HepG2 (cell line): Measurements from ENCODE around the gene SYNGR1. TPM values are rescaled to one million over a fixed set of nuclear protein-coding genes. Genes with fewer than 3 reads are reported as not detected.

Experiments
- ATAC-seq: fragments of 200-7000 bp; cut with Tn5 transposase; 3 replicates; pipeline ENCODE4 v1.9.1; 2020; ENCODE audit warnings: mild to moderate bottlenecking, moderate library complexity
- BruUV-seq: library from RNA; stranded (reverse); fragments of 400-500 nt; replicated peaks from 2 replicates; lab custom pipeline; 2021; lab: Mats Ljungman, UMichigan
- CTCF ChIA-PET: fragments of 300-600 bp; formaldehyde crosslinking; extraction: SDS; loops from one replicate; lab custom pipeline; 2021; ENCODE audit warnings: low total read pairs, inconsistent platforms, low intra/inter-chr PET ratio; lab: Yijun Ruan, JAX
- POLR2A ChIA-PET: fragments of 350-600 bp; sonication (Branson Sonifier 250); formaldehyde crosslinking; loops from one replicate; lab custom pipeline; 2020; ENCODE audit warnings: antibody characterized with exemption, inconsistent platforms; lab: Yijun Ruan, JAX
- DNase-seq: peaks from one replicate; pipeline ENCODE4 v3.0.0-alpha.2; 2015; ENCODE audit warnings: low spot score
- FAIRE-seq: peaks from 3 replicates; lab custom pipeline; 2011; peaks lifted over from hg19 to GRCh38; lab: Jason Lieb, UNC
- H2AFZ ChIP-seq: one replicate; pipeline ENCODE4 v1.6.1; 2011; ENCODE audit warnings: low read length, inconsistent platforms
- H3K27ac ChIP-seq: fragments of 300-600 bp; 3 replicates; pipeline ENCODE4 v1.8.0; 2011; ENCODE audit warnings: mixed run types, mild to moderate bottlenecking, mixed read lengths, low read length, inconsistent platforms; ENCODE audit not compliant: insufficient read depth; ENCODE audit errors: extremely low read length
- H3K27me3 ChIP-seq, 2 experiments: fragments of 200-600 bp in 1 of 2; 2 replicates in 1 of 2; 3 replicates in 1 of 2; pipeline versions ENCODE4 v1.6.0 to v1.8.0; 2011; ENCODE audit warnings: low read length in 2 of 2, mild to moderate bottlenecking in 2 of 2, moderate library complexity in 2 of 2, inconsistent platforms in 1 of 2; ENCODE audit not compliant: insufficient read depth in 2 of 2, control insufficient read depth in 1 of 2
- H3K36me3 ChIP-seq, 2 experiments: fragments of 200-600 bp in 1 of 2; replicated peaks in 1 of 2; 2 replicates in 1 of 2; 3 replicates in 1 of 2; pipeline versions ENCODE4 v1.5.1 to v1.8.0; 2011; ENCODE audit warnings: low read length in 2 of 2, inconsistent platforms in 1 of 2; ENCODE audit not compliant: insufficient read depth in 2 of 2, control insufficient read depth in 1 of 2
- H3K4me1 ChIP-seq: 2 replicates; pipeline ENCODE4 v1.5.1; 2012; ENCODE audit warnings: low read length, inconsistent platforms; ENCODE audit not compliant: insufficient read depth
- H3K4me2 ChIP-seq: 2 replicates; pipeline ENCODE4 v1.6.0; 2011; ENCODE audit warnings: low read depth, low read length, inconsistent platforms
- H3K4me3 ChIP-seq, 3 experiments: fragments of 200-600 bp in 1 of 3; sonication (generic), shearing (Covaris generic) in 1 of 3; replicated peaks in 1 of 3; 2 replicates each; pipeline ENCODE4 v1.5.1; 2011 to 2016; ENCODE audit warnings: low read length in 3 of 3, inconsistent platforms in 2 of 3, low read depth in 2 of 3, mild to moderate bottlenecking in 2 of 3, control low read depth in 1 of 3, mixed read lengths in 1 of 3; ENCODE audit not compliant: insufficient read depth in 1 of 3
- H3K79me2 ChIP-seq: one replicate; pipeline ENCODE4 v1.6.1; 2011; ENCODE audit warnings: low read length, inconsistent platforms; ENCODE audit not compliant: insufficient read depth
- H3K9ac ChIP-seq: 2 replicates; pipeline ENCODE4 v1.6.0; 2011; ENCODE audit warnings: mild to moderate bottlenecking, low read depth, low read length, inconsistent platforms; ENCODE audit not compliant: insufficient read depth
- H3K9me3 ChIP-seq: 2 replicates; pipeline ENCODE4 v1.5.1; 2012; ENCODE audit warnings: mild to moderate bottlenecking, low read length
- H4K20me1 ChIP-seq: 2 replicates; pipeline ENCODE4 v1.6.0; 2011; ENCODE audit warnings: inconsistent platforms, mild to moderate bottlenecking, low read length, moderate library complexity; ENCODE audit not compliant: insufficient read depth
- ATM ChIP-seq: fragments of 450-650 bp; IDR thresholded peaks from 2 replicates; pipeline ENCODE4 v1.7.1; 2017; ENCODE audit warnings: mild to moderate bottlenecking, borderline replicate concordance
- ATRX ChIP-seq: sonication (generic); formaldehyde crosslinking; IDR thresholded peaks from 2 replicates; pipeline ENCODE4 v1.4.0; 2020; ENCODE audit warnings: missing genetic modification reagents, borderline replicate concordance
- CEBPG ChIP-seq: IDR thresholded peaks from 2 replicates; pipeline ENCODE4 v1.6.1; 2016
- MIER2 ChIP-seq: IDR thresholded peaks from 2 replicates; pipeline ENCODE4 v1.6.1; 2016; ENCODE audit warnings: missing biosample characterization, missing genetic modification reagents
- MYNN ChIP-seq: sonication (generic); formaldehyde crosslinking; IDR thresholded peaks from 2 replicates; pipeline ENCODE4 v1.4.0; 2020; ENCODE audit warnings: mild to moderate bottlenecking, low read depth, missing genetic modification reagents
- PHF20 ChIP-seq: sonication (generic); formaldehyde crosslinking; IDR thresholded peaks from 2 replicates; pipeline ENCODE4 v1.5.0; 2020; ENCODE audit warnings: mild to moderate bottlenecking, missing genetic modification reagents
- SIN3B ChIP-seq: fragments of 150-350 bp; IDR thresholded peaks from 2 replicates; pipeline ENCODE4 v1.6.1; 2014; ENCODE audit warnings: low read length
- TAF15 ChIP-seq: fragments of 200-400 bp; formaldehyde crosslinking; IDR thresholded peaks from one replicate; pipeline ENCODE4 v1.6.1; 2018; ENCODE audit warnings: mild to moderate bottlenecking, low read depth, low read length; ENCODE audit not compliant: poor library complexity, severe bottlenecking
- ZBTB20 ChIP-seq: sonication (generic); formaldehyde crosslinking; IDR thresholded peaks from 2 replicates; pipeline ENCODE4 v1.8.1; 2023; ENCODE audit warnings: missing genetic modification reagents, low read depth, mild to moderate bottlenecking, borderline replicate concordance
- ZBTB7B ChIP-seq: sonication (generic); formaldehyde crosslinking; IDR thresholded peaks from 2 replicates; pipeline ENCODE4 v1.4.0; 2020; ENCODE audit warnings: missing genetic modification reagents
- ZNF143 ChIP-seq: sonication (generic); formaldehyde crosslinking; IDR thresholded peaks from 2 replicates; pipeline ENCODE4 v1.4.0; 2020; ENCODE audit warnings: missing genetic modification reagents
- ZNF230 ChIP-seq: sonication (generic); formaldehyde crosslinking; IDR thresholded peaks from 2 replicates; pipeline ENCODE4 v1.4.0; 2020; ENCODE audit warnings: mild to moderate bottlenecking, missing genetic modification reagents
- ZNF563 ChIP-seq: sonication (generic); formaldehyde crosslinking; IDR thresholded peaks from 2 replicates; pipeline ENCODE4 v1.8.0; 2022; ENCODE audit warnings: mild to moderate bottlenecking, moderate library complexity, missing genetic modification reagents
- WGBS: methylation state at CpG from one replicate; pipeline ENCODE4 v1.1.6; 2017; ENCODE audit warnings: low lambda C conversion rate; 5-methylcytosine and 5-hydroxymethylcytosine counted together
- in situ Hi-C: cut with HindIII; loops from 2 replicates; pipeline ENCODE4 v1.10.0; 2017; ENCODE audit warnings: low pct_unique_long_range_greater_than_20kb; ENCODE audit not compliant: extremely low pct_ligation_motif_present
- intact Hi-C: fragments of 100-400 bp; cut with micrococcal nuclease; formaldehyde crosslinking; loops from one replicate; pipeline ENCODE4 v1.10.0; 2022; ENCODE audit not compliant: unreplicated experiment
- polyA plus RNA-seq, 8 experiments: library from polyadenylated mRNA; depleted of rRNA in 3 of 8; stranded (reverse) in 7 of 8; unstranded in 1 of 8; fragments of >200 nt; fragmentation: Illumina TruSeq in 4 of 8; extraction: Trizol in 4 of 8; gene quantifications; 2 replicates each; pipeline versions ENCODE4 v1.2.1 to v1.2.3, GENCODE V29; 2011 to 2016; ENCODE audit warnings: low read depth in 4 of 8, missing spikeins in 1 of 8, mixed read lengths in 1 of 8; ENCODE audit not compliant: insufficient read depth in 1 of 8
- total RNA-seq, 5 experiments: library from RNA; depleted of rRNA; stranded (reverse); fragments of >200 nt; fragmentation: Illumina TruSeq; extraction: Trizol; gene quantifications; 2 replicates each; pipeline ENCODE4 v1.2.3, GENCODE V29; 2016; ENCODE audit warnings: low read depth in 1 of 5
- TF ChIP-seq, protein P1 (sequence below), 2 experiments: sonication (generic) in 1 of 2; formaldehyde crosslinking in 1 of 2; IDR thresholded peaks; 2 replicates each; pipeline versions ENCODE4 v1.6.1 to v1.9.0; 2014 to 2022; ENCODE audit warnings: antibody characterized with exemption in 1 of 2, borderline replicate concordance in 1 of 2, inconsistent platforms in 1 of 2, low read depth in 1 of 2, missing genetic modification reagents in 1 of 2

Gene SYNGR1
- total and polyA plus RNA-seq, 2 of the 13 experiments (the other 11 are each of a cell fraction or from before 2014, with no cell fraction given) = 0.27 to 2.7 TPM

DNA sequence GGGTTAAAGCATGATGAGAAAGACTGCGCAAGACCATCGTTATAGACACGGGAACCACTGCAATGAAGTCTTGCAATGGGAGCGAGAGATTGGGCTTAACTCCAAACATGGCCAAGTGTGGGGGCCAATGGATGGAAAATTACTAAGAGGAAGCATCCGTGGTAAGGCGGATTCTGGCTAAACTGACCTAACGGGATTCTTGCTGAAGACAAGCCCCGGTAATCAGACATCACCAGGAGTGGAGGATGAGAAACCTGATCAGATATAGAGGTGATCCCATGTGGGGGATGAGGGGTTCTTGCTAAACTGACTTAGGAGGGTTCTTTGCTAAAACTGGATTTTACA is 5.8 kb upstream of the SYNGR1 start (continued):
- no peak for TF ChIP-seq ZNF143 (CRISPR knock-in tag)
- TF ChIP-seq, all 625 proteins: peak for 0

DNA sequence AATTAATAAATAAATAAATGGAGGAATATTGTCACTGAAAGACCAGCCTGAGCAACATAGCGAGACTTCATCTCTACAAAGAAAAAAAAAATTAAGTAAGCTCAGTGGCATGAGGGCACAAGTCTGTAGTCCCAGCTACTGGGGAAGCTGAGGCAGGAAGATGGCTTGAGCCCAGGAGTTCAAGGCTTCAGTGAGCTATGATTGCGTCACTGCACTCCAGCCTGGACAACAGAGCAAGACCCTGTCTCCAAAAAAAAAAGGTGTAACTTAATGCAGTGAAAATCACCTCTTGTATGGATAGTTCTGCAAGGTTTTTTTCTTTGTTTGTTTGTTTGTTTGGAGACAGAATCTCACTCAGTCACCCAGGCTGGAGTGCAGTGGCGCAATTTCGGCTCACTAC is 4.6 kb upstream of the SYNGR1 start:
- intact Hi-C loops = no loop called here
- ATAC-seq (no peak), DNase-seq (no peak)
- H2AFZ ChIP-seq = no peak overlapping the region
- H3K9me3 ChIP-seq = no peaks in the 10 kb centered on the region
- no peak overlapping the region for H3K4me2 ChIP-seq
- peaks cover 17% of the 10 kb centered on the region for H3K4me1 ChIP-seq
- H4K20me1 ChIP-seq = no peaks in the 10 kb centered on the region
- no peak for TF ChIP-seq ZBTB7B
- no peak for TF ChIP-seq MYNN (CRISPR knock-in tag)
- TF ChIP-seq ZNF563 = no peak
- no peak for TF ChIP-seq TAF15
- TF ChIP-seq ATRX (CRISPR knock-in tag) = no peak
- TF ChIP-seq MIER2 (CRISPR knock-in tag) = no peak
- no peak for TF ChIP-seq CEBPG (CRISPR knock-in tag)
- TF ChIP-seq ATM = no peak
- no peak for TF ChIP-seq ZBTB20
- no peak for TF ChIP-seq SIN3B
- TF ChIP-seq ZNF230 (CRISPR knock-in tag) = no peak
- TF ChIP-seq, protein P1, sequence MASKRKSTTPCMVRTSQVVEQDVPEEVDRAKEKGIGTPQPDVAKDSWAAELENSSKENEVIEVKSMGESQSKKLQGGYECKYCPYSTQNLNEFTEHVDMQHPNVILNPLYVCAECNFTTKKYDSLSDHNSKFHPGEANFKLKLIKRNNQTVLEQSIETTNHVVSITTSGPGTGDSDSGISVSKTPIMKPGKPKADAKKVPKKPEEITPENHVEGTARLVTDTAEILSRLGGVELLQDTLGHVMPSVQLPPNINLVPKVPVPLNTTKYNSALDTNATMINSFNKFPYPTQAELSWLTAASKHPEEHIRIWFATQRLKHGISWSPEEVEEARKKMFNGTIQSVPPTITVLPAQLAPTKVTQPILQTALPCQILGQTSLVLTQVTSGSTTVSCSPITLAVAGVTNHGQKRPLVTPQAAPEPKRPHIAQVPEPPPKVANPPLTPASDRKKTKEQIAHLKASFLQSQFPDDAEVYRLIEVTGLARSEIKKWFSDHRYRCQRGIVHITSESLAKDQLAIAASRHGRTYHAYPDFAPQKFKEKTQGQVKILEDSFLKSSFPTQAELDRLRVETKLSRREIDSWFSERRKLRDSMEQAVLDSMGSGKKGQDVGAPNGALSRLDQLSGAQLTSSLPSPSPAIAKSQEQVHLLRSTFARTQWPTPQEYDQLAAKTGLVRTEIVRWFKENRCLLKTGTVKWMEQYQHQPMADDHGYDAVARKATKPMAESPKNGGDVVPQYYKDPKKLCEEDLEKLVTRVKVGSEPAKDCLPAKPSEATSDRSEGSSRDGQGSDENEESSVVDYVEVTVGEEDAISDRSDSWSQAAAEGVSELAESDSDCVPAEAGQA (IDR thresholded peaks at IDR 0.05; ENCODE audit: low read depth) = no peak
- TF ChIP-seq, protein P1 (CRISPR knock-in tag; IDR thresholded peaks at IDR 0.05; ENCODE audit: borderline replicate concordance) = no peak
- no peak for TF ChIP-seq PHF20 (CRISPR knock-in tag)
- TF ChIP-seq, all 625 proteins: peak for 0
- no peak overlapping the region for H3K9ac ChIP-seq
- no peak overlapping the region for H3K27ac ChIP-seq
- no peaks in the 10 kb centered on the region for H3K79me2 ChIP-seq
- no peaks in the 10 kb centered on the region for H3K36me3 ChIP-seq
- no TSS peak for BruUV-seq
- H3K4me3 ChIP-seq = no peak overlapping the region
- in situ Hi-C loops = no loop called here
- FAIRE-seq = no peak
- peaks cover 4 to 10% of the 10 kb centered on the region in 2 experiments; a peak in 3 of 5 replicates for H3K27me3 ChIP-seq
- ChIA-PET CTCF (no interaction called here), POLR2A (no interaction called here)
- 43% methylated on average over 4 of the region's 4 CpGs for WGBS
